Measurements from ENCODE around the gene ABHD2. TPM values are rescaled to one million over a fixed set of nuclear protein-coding genes. Genes with fewer than 3 reads are reported as not detected.

ABHD2 gene
- total RNA-seq, 1 donor from 2014 or later: 48.8 TPM

- ChIA-PET CTCF (no interaction called here), POLR2A (no interaction called here)
- Mint-ChIP-seq H3K27me3 (no peaks in the 10 kb centered on the region), H3K36me3 (ENCODE audit: low read depth) (peaks cover 21% of the 10 kb centered on the region), H3K4me3 (no peak overlapping the region), H3K9me3 (no peaks in the 10 kb centered on the region), H3K27ac (no peak overlapping the region), H3K4me1 (peaks cover 8% of the 10 kb centered on the region)
- TF ChIP-seq, protein P1, sequence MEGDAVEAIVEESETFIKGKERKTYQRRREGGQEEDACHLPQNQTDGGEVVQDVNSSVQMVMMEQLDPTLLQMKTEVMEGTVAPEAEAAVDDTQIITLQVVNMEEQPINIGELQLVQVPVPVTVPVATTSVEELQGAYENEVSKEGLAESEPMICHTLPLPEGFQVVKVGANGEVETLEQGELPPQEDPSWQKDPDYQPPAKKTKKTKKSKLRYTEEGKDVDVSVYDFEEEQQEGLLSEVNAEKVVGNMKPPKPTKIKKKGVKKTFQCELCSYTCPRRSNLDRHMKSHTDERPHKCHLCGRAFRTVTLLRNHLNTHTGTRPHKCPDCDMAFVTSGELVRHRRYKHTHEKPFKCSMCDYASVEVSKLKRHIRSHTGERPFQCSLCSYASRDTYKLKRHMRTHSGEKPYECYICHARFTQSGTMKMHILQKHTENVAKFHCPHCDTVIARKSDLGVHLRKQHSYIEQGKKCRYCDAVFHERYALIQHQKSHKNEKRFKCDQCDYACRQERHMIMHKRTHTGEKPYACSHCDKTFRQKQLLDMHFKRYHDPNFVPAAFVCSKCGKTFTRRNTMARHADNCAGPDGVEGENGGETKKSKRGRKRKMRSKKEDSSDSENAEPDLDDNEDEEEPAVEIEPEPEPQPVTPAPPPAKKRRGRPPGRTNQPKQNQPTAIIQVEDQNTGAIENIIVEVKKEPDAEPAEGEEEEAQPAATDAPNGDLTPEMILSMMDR (IDR thresholded peaks at IDR 0.05): no peak
- DNase-seq (no peak), ATAC-seq (ENCODE audit: low read depth) (no peak)
- intact Hi-C loops (cut with micrococcal nuclease): no loop called here
These were observed 56.2 kb downstream of the ABHD2 start for GRCh38 chr15:89144491-89144890.

DNA sequence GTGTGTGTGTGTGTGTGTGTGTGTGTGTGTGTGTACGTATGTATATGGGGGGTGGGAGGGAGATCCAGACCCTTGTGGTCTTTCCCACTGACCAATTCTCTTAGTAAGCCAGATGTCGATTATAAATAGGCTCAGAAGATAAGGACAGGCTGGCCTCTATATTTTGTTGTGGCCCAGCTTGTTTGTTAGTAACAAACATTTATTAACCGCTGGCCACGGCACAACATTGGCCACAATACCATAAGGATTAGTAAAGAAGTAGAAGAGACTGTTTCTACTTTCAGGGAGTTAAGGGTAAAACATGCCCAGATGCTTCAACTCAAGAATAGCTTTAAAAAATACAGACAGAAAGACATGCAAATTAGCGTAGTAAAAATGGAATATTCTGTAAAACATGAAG lies 58.1 kb downstream of the ABHD2 start:
- Mint-ChIP-seq H3K4me1 (peaks cover 8% of the 10 kb centered on the region), H3K27ac (no peak overlapping the region), H3K4me3 (no peak overlapping the region), H3K9me3 (no peaks in the 10 kb centered on the region), H3K27me3 (no peaks in the 10 kb centered on the region), H3K36me3 (ENCODE audit: low read depth) (peaks cover 15% of the 10 kb centered on the region)
- ATAC-seq (ENCODE audit: low read depth) (no peak), DNase-seq (no peak)
- ChIA-PET CTCF (interaction anchor here (1.0 kb wide), 1 partner anchor 89 kb away, joined by 4 read pairs; no protein-coding TSS in a partner anchor), POLR2A (no interaction called here)
- intact Hi-C loops (cut with micrococcal nuclease): no loop called here
- TF ChIP-seq, protein P1 (IDR thresholded peaks at IDR 0.05): no peak

- ChIA-PET CTCF (no interaction called here), POLR2A (no interaction called here)
- no peak for DNase-seq
- TF ChIP-seq, protein P1 (IDR thresholded peaks at IDR 0.05): no peak
- no peak for ATAC-seq (ENCODE audit: low read depth)
- Mint-ChIP-seq H3K27me3 (no peaks in the 10 kb centered on the region), H3K4me1 (peaks cover 6% of the 10 kb centered on the region), H3K4me3 (no peak overlapping the region), H3K36me3 (ENCODE audit: low read depth) (peaks cover 28% of the 10 kb centered on the region), H3K27ac (no peak overlapping the region), H3K9me3 (no peaks in the 10 kb centered on the region)
- intact Hi-C loops (cut with micrococcal nuclease): no loop called here
These were observed 59.9 kb downstream of the ABHD2 start for GRCh38 chr15:89148126-89148525.

DNA sequence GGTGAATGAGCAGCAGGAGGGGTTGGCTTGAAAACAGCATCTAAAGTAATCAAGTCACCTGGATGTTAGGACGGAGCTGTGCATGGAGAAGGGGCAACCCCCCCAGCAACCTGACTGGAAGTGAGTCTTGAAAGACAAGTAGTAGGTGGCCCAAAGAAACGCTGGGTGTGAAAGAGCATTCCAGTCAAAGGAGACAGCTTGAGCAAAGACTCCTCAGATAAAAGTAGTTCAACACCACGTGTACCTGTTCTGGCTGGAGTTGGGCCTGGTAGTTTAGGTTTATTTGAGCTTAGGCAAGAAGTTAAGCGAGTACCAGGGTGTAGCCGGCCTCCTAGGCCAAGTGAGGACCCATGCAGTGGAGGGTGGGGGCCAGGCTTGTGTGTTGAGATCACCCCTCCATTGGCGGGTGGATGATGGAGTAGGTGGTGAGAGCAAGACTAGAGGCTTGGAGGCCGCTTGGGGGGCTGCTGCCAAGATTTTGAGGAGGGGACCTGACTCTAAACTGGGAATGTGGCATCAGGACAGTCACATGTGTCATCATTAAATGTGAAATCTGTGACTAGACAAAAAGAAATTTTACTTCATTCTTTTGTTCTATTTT lies 61.3 kb downstream of the ABHD2 start:
- H3K4me3 Mint-ChIP-seq: no peak overlapping the region
- intact Hi-C loops (cut with micrococcal nuclease): no loop called here
- ChIA-PET POLR2A (no interaction called here), CTCF (no interaction called here)
- H3K27me3 Mint-ChIP-seq: no peaks in the 10 kb centered on the region
- H3K4me1 Mint-ChIP-seq: no peaks in the 10 kb centered on the region
- H3K27ac Mint-ChIP-seq: no peak overlapping the region
- no peak for ATAC-seq (ENCODE audit: low read depth)
- H3K9me3 Mint-ChIP-seq: no peaks in the 10 kb centered on the region
- H3K36me3 Mint-ChIP-seq (ENCODE audit: low read depth): peaks cover 33% of the 10 kb centered on the region
- TF ChIP-seq, protein P1 (IDR thresholded peaks at IDR 0.05): no peak
- no peak for DNase-seq

GRCh38 chr15:89150287-89150686 lies 62.0 kb downstream of the ABHD2 start:
- POLR2A ChIA-PET: no interaction called here

More at GRCh38 chr15:89150287-89150686, 62.0 kb downstream of the ABHD2 start:
- Mint-ChIP-seq H3K36me3 (ENCODE audit: low read depth) (peaks cover 39% of the 10 kb centered on the region), H3K27ac (no peak overlapping the region), H3K4me1 (no peaks in the 10 kb centered on the region), H3K9me3 (no peaks in the 10 kb centered on the region), H3K27me3 (no peaks in the 10 kb centered on the region), H3K4me3 (no peak overlapping the region)
- intact Hi-C loops (cut with micrococcal nuclease): no loop called here
- DNase-seq: no peak
- no peak for ATAC-seq (ENCODE audit: low read depth)
- TF ChIP-seq, protein P1 (IDR thresholded peaks at IDR 0.05): no peak
- CTCF ChIA-PET: no interaction called here

Data from activated B cell treated with CpG ODN at 0.5 μM for 24 hours (primary cell).